ENCODE measurements around the gene SLC22A14.

DNA sequence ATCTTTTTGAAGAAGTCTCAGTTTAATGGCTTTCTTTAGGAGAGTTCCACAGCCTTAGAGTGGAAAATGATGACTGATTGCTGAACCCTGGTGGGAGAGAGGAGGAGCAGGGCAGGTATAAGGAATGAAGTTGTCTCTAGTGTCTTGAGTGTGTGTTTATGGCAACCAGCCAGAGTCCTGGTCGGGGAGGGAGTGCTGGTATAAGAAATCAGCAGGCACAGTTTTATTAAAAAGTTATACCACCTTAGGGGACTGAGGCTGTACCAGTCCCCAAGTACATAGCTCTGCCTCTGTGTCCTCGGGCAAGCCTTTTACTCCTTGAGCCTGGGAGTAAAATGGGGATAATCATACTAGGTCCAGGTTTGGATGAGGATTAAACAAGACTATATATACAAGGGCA is 29.8 kb downstream of the SLC22A14 start:
- TF ChIP-seq GATA2 (IDR thresholded peaks at IDR 0.05; ENCODE audit: low read depth, low read length) (no peak), GATA3 (IDR thresholded peaks at IDR 0.05; ENCODE audit: low read depth, low read length) (no peak)
